K562 (cell line): Measurements from ENCODE around the gene TAS1R3. TPM values are rescaled to one million over a fixed set of nuclear protein-coding genes. Genes with fewer than 3 reads are reported as not detected.

Experiments used
- ADNP ChIP-seq: fragments of 200-800 bp; sonication (Bioruptor generic); IDR thresholded peaks from 2 replicates; pipeline ENCODE4 v1.6.1; 2016; ENCODE audit warnings: missing genetic modification characterization, missing compliant biosample characterization
- BDP1 ChIP-seq: IDR thresholded peaks from 3 replicates; pipeline ENCODE4 v1.6.1; 2011; ENCODE audit not compliant: insufficient read length, insufficient read depth
- DNMT1 ChIP-seq: fragments of 450-650 bp; IDR thresholded peaks from 2 replicates; pipeline ENCODE4 v1.6.1; 2016; ENCODE audit warnings: antibody characterized with exemption, mild to moderate bottlenecking
- FOXA1 ChIP-seq: fragments of 450-650 bp; IDR thresholded peaks from 2 replicates; pipeline ENCODE4 v1.6.1; 2016; ENCODE audit warnings: mild to moderate bottlenecking, borderline replicate concordance
- FOXA3 ChIP-seq, 2 experiments: fragments of 450-650 bp in 1 of 2; sonication (generic) in 1 of 2; formaldehyde crosslinking; IDR thresholded peaks in 1 of 2; conservative IDR thresholded peaks in 1 of 2; 2 replicates each; pipeline versions ENCODE4 v1.4.0 to v1.8.0; 2020 to 2022; ENCODE audit warnings: mild to moderate bottlenecking in 2 of 2, missing genetic modification reagents in 1 of 2
- GABPB1 ChIP-seq: sonication (generic); formaldehyde crosslinking; IDR thresholded peaks from 2 replicates; pipeline ENCODE4 v1.8.0; 2022; ENCODE audit warnings: mild to moderate bottlenecking, missing genetic modification reagents
- HMGN3 ChIP-seq: IDR thresholded peaks from 2 replicates; pipeline ENCODE4 v1.6.1; 2011; ENCODE audit warnings: borderline replicate concordance, low read depth, mild to moderate bottlenecking, mixed read lengths, low read length; ENCODE audit not compliant: insufficient read length; ENCODE audit errors: extremely low read depth
- ILF3 ChIP-seq: fragments of 450-650 bp; IDR thresholded peaks from 2 replicates; pipeline ENCODE4 v1.6.1; 2018; ENCODE audit warnings: antibody characterized with exemption, mild to moderate bottlenecking, moderate library complexity, borderline replicate concordance
- MBD2 ChIP-seq: sonication (generic); IDR thresholded peaks from 2 replicates; pipeline ENCODE4 v1.6.1; 2016; ENCODE audit warnings: low read depth, borderline replicate concordance
- MCM7 ChIP-seq, 2 experiments: fragments of 450-650 bp; IDR thresholded peaks; 2 replicates each; pipeline ENCODE4 v1.6.1; 2016 to 2018
- NCOA1 ChIP-seq: fragments of 450-650 bp; IDR thresholded peaks from 2 replicates; pipeline ENCODE4 v1.6.1; 2016; ENCODE audit warnings: low read depth
- NFXL1 ChIP-seq: fragments of 450-650 bp; formaldehyde crosslinking; IDR thresholded peaks from 2 replicates; pipeline ENCODE4 v1.4.0; 2021; ENCODE audit warnings: mild to moderate bottlenecking
- NR3C1 ChIP-seq: sonication (generic); formaldehyde crosslinking; IDR thresholded peaks from 2 replicates; pipeline ENCODE4 v1.8.1; 2022; ENCODE audit warnings: missing genetic modification reagents
- SAFB ChIP-seq: fragments of 200-400 bp; formaldehyde crosslinking; IDR thresholded peaks from 2 replicates; pipeline ENCODE4 v1.6.1; 2017; ENCODE audit warnings: low read depth, low read length, borderline replicate concordance
- SP1 ChIP-seq: sonication (generic); formaldehyde crosslinking; IDR thresholded peaks from 2 replicates; pipeline ENCODE4 v1.8.1; 2022; ENCODE audit warnings: mild to moderate bottlenecking, missing genetic modification reagents
- TARDBP ChIP-seq: fragments of 450-650 bp; IDR thresholded peaks from 2 replicates; pipeline ENCODE4 v1.6.1; 2016
- ZNF212 ChIP-seq: fragments of 450-650 bp; formaldehyde crosslinking; IDR thresholded peaks from 2 replicates; pipeline ENCODE4 v1.4.0; 2020; ENCODE audit warnings: mild to moderate bottlenecking
- ZNF507 ChIP-seq: conservative IDR thresholded peaks from 2 replicates; pipeline ENCODE4 v1.6.1; 2017; ENCODE audit warnings: missing genetic modification characterization, missing compliant biosample characterization
- polyA plus RNA-seq, 8 experiments: library from polyadenylated mRNA; depleted of rRNA in 4 of 8; stranded (reverse) in 5 of 8; unstranded in 3 of 8; fragments of >200 nt; fragmentation: Nextera tagmentation in 2 of 8; fragmentation: Illumina TruSeq in 1 of 8; extraction: Ambion mirVana in 2 of 8; extraction: Trizol in 1 of 8; gene quantifications; 2 replicates each; pipeline versions ENCODE4 v1.2.1 to v1.2.3, GENCODE V29; 2011 to 2014; ENCODE audit warnings: inconsistent platforms in 1 of 8, missing spikeins in 1 of 8
- total RNA-seq, 7 experiments: library from RNA; depleted of rRNA in 6 of 7; stranded (reverse); fragments of >200 nt in 6 of 7; fragmentation: Illumina TruSeq in 2 of 7; extraction: Trizol in 2 of 7; gene quantifications; 2 replicates each; pipeline versions ENCODE4 v1.2.1 to v1.2.3, GENCODE V29; 2011 to 2021; ENCODE audit warnings: low replicate concordance in 1 of 7
- TF ChIP-seq, protein P1 (sequence below), 2 experiments: IDR thresholded peaks; 2 replicates each; pipeline ENCODE4 v1.6.1; 2012; ENCODE audit warnings: improper control_type of control experiment in 2 of 2, low read depth in 2 of 2, low read length in 2 of 2, borderline replicate concordance in 1 of 2
- TF ChIP-seq, protein P2 (sequence below), 2 experiments: fragments of 450-650 bp in 1 of 2; sonication (generic) in 1 of 2; formaldehyde crosslinking; conservative IDR thresholded peaks; 2 replicates each; pipeline versions ENCODE4 v1.4.0 to v1.8.1; 2020 to 2022; ENCODE audit warnings: mild to moderate bottlenecking in 1 of 2, missing genetic modification reagents in 1 of 2
- TF ChIP-seq, protein P3 (sequence below): fragments of 450-650 bp; formaldehyde crosslinking; IDR thresholded peaks from 2 replicates; pipeline ENCODE4 v1.4.0; 2020; ENCODE audit warnings: mild to moderate bottlenecking, moderate library complexity
- TF ChIP-seq, protein P4 (sequence below): sonication (generic); formaldehyde crosslinking; IDR thresholded peaks from 2 replicates; pipeline ENCODE4 v1.8.0; 2022; ENCODE audit warnings: mild to moderate bottlenecking, missing genetic modification reagents, borderline replicate concordance

TAS1R3 gene
- total and polyA plus RNA-seq, 9 of the 15 experiments (the other 6 are each of a cell fraction or from before 2014, with no cell fraction given): 0.07 to 0.13 TPM; not detected in 7

DNA sequence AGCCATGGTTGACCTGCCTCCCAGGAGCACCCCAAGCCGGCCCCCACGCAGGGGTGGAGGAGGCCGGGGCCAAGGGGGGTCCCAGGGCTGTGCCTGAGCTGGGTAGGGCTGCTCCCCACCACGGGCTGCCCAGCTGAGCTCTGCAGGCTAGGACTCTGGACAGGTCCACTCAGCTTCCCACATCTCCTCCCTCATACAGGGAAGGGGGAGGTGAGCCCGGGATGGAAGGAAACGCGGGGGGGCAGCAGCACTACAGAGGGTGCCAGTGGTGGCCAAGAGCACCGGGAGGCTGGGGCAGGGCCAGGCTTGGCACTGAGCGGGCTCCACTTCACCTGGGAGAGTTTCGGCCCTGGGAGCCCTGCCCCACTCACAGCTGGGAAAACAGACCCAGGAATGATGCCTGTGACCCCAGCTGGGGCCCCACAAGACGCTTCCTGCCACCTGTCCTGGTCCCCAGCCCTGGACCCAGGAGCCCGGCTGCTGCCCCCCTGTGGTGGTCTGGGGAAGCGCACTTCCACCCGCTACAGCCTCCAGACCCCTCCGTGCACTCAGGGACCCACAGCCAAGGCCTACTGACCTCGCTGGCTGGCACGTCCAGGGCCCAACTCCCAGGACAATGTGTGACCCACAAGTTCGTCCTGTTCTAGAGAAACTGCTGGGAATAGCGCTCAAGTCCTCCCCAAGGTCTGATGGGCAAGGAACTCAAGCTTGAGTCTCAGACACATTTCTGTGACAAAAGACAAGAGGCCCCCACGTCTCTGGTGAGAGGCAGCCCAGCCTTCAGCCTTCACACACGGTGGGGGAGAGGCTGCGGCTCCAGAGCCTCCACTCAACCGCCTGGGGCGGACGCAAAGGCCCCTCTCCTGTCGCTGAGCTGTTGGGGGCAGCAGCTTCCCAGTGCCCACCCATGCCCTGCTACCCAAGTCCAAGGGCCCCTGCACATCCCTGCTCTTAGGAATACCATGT, 40.9 kb downstream of the TAS1R3 start (continued):
- no peak for TF ChIP-seq BDP1
- TF ChIP-seq, protein P1, sequence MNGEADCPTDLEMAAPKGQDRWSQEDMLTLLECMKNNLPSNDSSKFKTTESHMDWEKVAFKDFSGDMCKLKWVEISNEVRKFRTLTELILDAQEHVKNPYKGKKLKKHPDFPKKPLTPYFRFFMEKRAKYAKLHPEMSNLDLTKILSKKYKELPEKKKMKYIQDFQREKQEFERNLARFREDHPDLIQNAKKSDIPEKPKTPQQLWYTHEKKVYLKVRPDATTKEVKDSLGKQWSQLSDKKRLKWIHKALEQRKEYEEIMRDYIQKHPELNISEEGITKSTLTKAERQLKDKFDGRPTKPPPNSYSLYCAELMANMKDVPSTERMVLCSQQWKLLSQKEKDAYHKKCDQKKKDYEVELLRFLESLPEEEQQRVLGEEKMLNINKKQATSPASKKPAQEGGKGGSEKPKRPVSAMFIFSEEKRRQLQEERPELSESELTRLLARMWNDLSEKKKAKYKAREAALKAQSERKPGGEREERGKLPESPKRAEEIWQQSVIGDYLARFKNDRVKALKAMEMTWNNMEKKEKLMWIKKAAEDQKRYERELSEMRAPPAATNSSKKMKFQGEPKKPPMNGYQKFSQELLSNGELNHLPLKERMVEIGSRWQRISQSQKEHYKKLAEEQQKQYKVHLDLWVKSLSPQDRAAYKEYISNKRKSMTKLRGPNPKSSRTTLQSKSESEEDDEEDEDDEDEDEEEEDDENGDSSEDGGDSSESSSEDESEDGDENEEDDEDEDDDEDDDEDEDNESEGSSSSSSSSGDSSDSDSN (IDR thresholded peaks at IDR 0.05; ENCODE audit: borderline replicate concordance in 1 of 2, low read depth in 2 of 2, low read length in 2 of 2): no peak
- no peak for TF ChIP-seq NCOA1
- TF ChIP-seq NFXL1 (CRISPR knock-in tag): no peak
- no peak for TF ChIP-seq FOXA1
- peak; percentile 67 for TF ChIP-seq SP1
- TF ChIP-seq NR3C1 (CRISPR knock-in tag): no peak
- TF ChIP-seq ADNP: no peak
- peak; percentile 36 for TF ChIP-seq HMGN3
- TF ChIP-seq MCM7 (IDR thresholded peaks at IDR 0.05): no peak
- TF ChIP-seq, protein P2, sequence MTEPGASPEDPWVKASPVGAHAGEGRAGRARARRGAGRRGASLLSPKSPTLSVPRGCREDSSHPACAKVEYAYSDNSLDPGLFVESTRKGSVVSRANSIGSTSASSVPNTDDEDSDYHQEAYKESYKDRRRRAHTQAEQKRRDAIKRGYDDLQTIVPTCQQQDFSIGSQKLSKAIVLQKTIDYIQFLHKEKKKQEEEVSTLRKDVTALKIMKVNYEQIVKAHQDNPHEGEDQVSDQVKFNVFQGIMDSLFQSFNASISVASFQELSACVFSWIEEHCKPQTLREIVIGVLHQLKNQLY (CRISPR knock-in tag; conservative IDR thresholded peaks at IDR 0.05): no peak
- no peak for TF ChIP-seq ZNF507 (tag)
- no peak for TF ChIP-seq MBD2
- TF ChIP-seq, protein P3, sequence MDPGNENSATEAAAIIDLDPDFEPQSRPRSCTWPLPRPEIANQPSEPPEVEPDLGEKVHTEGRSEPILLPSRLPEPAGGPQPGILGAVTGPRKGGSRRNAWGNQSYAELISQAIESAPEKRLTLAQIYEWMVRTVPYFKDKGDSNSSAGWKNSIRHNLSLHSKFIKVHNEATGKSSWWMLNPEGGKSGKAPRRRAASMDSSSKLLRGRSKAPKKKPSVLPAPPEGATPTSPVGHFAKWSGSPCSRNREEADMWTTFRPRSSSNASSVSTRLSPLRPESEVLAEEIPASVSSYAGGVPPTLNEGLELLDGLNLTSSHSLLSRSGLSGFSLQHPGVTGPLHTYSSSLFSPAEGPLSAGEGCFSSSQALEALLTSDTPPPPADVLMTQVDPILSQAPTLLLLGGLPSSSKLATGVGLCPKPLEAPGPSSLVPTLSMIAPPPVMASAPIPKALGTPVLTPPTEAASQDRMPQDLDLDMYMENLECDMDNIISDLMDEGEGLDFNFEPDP (CRISPR knock-in tag): no peak
- TF ChIP-seq FOXA3 (CRISPR knock-in tag; conservative IDR thresholded peaks at IDR 0.05 in 1 of 2, IDR thresholded peaks at IDR 0.05 in 1 of 2): 0 out of 4 replicates have a peak, but pooled peaks of 1 of the 2 experiments have one; percentile 9
- no peak for TF ChIP-seq TARDBP
- TF ChIP-seq SAFB: no peak
- no peak for TF ChIP-seq ZNF212
- TF ChIP-seq GABPB1: peak; percentile 15; the same call in 1 of the 2 replicates
- TF ChIP-seq, protein P4, sequence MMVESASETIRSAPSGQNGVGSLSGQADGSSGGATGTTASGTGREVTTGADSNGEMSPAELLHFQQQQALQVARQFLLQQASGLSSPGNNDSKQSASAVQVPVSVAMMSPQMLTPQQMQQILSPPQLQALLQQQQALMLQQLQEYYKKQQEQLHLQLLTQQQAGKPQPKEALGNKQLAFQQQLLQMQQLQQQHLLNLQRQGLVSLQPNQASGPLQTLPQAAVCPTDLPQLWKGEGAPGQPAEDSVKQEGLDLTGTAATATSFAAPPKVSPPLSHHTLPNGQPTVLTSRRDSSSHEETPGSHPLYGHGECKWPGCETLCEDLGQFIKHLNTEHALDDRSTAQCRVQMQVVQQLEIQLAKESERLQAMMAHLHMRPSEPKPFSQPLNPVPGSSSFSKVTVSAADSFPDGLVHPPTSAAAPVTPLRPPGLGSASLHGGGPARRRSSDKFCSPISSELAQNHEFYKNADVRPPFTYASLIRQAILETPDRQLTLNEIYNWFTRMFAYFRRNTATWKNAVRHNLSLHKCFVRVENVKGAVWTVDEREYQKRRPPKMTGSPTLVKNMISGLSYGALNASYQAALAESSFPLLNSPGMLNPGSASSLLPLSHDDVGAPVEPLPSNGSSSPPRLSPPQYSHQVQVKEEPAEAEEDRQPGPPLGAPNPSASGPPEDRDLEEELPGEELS: no peak
- TF ChIP-seq ILF3: 0 out of 2 replicates have a peak, but pooled peaks have one; percentile 69
- no peak for TF ChIP-seq DNMT1
